GM06990 (cell line): Measurements from ENCODE around the gene ADAM10.

Experiments
- DNase-seq: peaks from one replicate; pipeline ENCODE4 v3.0.0-alpha.2; 2011; ENCODE audit not compliant: insufficient read length; ENCODE audit errors: extremely low read depth
- H3K27me3 ChIP-seq: replicated peaks from 2 replicates; pipeline ENCODE4 v1.6.0; 2011; ENCODE audit warnings: low read length; ENCODE audit not compliant: control insufficient read depth, insufficient read depth
- H3K36me3 ChIP-seq: 2 replicates; pipeline ENCODE4 v1.5.1; 2011; ENCODE audit warnings: low read length; ENCODE audit not compliant: control insufficient read depth, insufficient read depth
- H3K4me3 ChIP-seq: replicated peaks from 2 replicates; pipeline ENCODE4 v1.5.1; 2011; ENCODE audit warnings: low read depth, mild to moderate bottlenecking, control low read depth, low read length
- TF ChIP-seq, protein P1 (sequence below): IDR thresholded peaks from 2 replicates; pipeline ENCODE4 v1.5.1; 2011; ENCODE audit warnings: low read length, control low read depth, mild to moderate bottlenecking, inconsistent platforms; ENCODE audit not compliant: insufficient read depth, poor library complexity, severe bottlenecking

ADAM10 gene

DNA sequence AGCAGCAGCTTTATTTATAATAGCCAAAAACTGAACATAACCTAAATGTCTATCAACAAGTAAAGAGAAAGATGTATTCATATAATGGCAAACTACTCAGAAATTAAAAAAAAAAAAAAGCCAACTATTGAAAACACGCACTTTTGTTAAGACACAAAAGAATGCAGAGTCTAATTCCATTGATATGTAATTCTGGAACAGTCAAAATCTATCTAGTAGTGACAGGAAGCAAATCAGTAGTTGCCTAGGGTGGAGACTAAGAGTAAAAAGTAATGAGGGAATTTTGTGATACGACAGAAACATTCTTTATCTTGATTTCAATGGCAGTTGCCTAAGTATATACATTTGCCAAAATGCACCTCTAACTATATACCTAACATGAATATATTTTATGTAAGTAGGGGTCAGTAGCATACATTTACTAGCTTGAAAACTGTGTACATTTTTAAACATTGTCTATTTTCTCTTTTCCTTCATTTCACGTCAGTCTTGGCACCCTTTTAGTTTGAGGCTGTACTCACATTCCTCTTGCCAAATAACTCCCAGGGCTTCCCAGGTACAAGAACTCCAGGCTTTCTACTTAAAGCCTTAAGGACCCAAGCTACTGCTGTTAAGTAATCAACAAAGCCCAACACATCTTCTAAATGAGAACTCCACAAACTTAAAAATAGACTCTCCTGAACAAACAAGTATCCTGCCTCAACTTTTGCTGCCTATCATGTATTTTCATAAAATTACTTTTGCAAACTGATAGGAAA is 54.7 kb downstream of the ADAM10 start:
- no peak overlapping the region for H3K4me3 ChIP-seq
- peaks cover 2% of the 10 kb centered on the region for H3K36me3 ChIP-seq
- no peaks in the 10 kb centered on the region for H3K27me3 ChIP-seq
- DNase-seq, result no peak
- TF ChIP-seq, protein P1, sequence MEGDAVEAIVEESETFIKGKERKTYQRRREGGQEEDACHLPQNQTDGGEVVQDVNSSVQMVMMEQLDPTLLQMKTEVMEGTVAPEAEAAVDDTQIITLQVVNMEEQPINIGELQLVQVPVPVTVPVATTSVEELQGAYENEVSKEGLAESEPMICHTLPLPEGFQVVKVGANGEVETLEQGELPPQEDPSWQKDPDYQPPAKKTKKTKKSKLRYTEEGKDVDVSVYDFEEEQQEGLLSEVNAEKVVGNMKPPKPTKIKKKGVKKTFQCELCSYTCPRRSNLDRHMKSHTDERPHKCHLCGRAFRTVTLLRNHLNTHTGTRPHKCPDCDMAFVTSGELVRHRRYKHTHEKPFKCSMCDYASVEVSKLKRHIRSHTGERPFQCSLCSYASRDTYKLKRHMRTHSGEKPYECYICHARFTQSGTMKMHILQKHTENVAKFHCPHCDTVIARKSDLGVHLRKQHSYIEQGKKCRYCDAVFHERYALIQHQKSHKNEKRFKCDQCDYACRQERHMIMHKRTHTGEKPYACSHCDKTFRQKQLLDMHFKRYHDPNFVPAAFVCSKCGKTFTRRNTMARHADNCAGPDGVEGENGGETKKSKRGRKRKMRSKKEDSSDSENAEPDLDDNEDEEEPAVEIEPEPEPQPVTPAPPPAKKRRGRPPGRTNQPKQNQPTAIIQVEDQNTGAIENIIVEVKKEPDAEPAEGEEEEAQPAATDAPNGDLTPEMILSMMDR, result no peak

DNA sequence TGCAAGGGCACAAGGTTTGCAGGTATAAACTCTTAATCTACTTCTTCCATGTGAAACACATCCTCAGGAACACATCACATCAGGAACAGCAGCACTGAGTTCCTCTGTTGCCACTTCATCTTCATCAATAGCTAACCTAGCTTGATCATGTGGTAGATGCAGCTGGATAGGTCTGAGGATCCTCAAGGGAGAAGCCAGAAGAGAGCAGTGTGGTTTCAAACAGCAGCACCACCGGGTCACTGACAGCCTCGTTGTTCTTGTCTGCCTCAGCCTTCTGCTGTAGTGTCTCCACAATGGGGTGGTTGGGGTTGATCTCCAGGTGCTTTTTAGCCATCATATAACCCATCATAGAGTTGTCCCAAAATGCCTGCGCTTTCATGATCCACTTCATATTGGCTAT is 58.8 kb downstream of the ADAM10 start:
- Histone ChIP-seq H3K27me3 (no peaks in the 10 kb centered on the region), H3K4me3 (no peak overlapping the region), H3K36me3 (peaks cover 2% of the 10 kb centered on the region)
- TF ChIP-seq, protein P1, result no peak
- DNase-seq, result no peak

DNA sequence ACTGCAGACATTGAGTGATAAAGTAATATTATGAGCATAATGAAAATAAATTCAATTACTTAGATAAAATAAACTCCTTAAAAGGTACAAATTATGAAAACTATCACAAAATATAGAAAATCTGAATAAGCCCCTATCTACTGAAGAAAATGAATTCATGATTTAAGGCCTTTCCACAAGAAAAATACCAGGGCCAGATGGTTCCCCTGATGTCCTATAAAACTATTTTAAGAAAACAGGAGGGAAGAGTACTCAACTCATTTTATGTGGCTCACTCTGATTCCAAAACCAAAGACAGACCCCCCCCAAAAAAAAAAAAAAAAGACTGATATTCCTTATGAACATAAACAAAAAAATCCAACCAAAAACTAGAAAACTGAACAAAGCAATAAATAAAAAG is 59.9 kb downstream of the ADAM10 start:
- TF ChIP-seq, protein P1, result no peak
- DNase-seq, result no peak
- no peaks in the 10 kb centered on the region for H3K27me3 ChIP-seq
- H3K36me3 ChIP-seq, result peaks cover 2% of the 10 kb centered on the region
- no peak overlapping the region for H3K4me3 ChIP-seq

DNA sequence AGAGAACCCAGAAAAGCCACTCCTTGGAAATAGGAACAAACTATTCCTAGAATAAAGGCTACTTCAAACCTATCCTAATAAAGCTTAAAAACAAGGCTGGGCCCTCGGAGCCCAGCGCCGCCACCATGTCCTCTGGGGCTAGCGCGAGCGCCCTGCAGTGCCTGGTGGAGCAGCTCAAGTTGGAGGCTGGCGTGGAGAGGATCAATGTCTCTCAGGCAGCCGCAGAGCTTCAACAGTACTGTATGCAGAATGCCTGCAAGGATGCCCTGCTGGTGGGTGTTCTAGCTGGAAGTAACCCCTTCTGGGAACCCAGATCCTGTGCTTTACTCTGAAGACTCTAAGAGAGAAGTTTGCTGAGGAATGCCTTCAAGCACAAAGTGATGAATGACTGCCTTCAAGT is 63.2 kb downstream of the ADAM10 start:
- TF ChIP-seq, protein P1, result no peak
- Histone ChIP-seq H3K27me3 (no peaks in the 10 kb centered on the region), H3K36me3 (no peaks in the 10 kb centered on the region), H3K4me3 (no peak overlapping the region)
- no peak for DNase-seq

DNA sequence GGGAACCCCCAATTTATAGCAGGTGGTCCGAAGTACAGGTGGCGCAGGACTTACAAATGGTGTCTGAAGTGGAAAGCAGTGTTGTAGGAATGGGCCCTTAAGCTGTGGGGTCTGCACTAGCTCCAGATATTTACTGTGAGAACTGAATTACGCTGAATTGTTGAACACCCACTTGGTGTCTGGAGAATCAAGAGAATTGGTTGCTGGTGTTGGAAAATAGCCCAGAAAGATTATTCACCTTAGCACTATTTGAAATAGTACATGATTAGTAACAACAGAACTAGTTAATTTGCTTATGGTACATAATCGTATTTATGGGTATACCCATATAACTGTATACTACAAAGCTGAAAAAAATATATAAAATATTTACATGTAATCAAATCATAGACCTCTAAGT is 64.8 kb downstream of the ADAM10 start:
- H3K4me3 ChIP-seq, result no peak overlapping the region
- TF ChIP-seq, protein P1, result no peak
- DNase-seq, result no peak
- no peaks in the 10 kb centered on the region; the same call in 1 of the 2 replicates for H3K36me3 ChIP-seq
- H3K27me3 ChIP-seq, result no peaks in the 10 kb centered on the region
